Effector CD4-positive, alpha-beta T cell (primary cell): ENCODE measurements around the gene GTF3C4.

Experiments
- DNase-seq: peaks from one replicate; pipeline ENCODE4 v3.0.0-alpha.2; 2020
- total RNA-seq: gene quantifications from one replicate; lab custom pipeline; 2026; lab: John Stamatoyannopoulos, UW

The GTF3C4 gene, protein sequence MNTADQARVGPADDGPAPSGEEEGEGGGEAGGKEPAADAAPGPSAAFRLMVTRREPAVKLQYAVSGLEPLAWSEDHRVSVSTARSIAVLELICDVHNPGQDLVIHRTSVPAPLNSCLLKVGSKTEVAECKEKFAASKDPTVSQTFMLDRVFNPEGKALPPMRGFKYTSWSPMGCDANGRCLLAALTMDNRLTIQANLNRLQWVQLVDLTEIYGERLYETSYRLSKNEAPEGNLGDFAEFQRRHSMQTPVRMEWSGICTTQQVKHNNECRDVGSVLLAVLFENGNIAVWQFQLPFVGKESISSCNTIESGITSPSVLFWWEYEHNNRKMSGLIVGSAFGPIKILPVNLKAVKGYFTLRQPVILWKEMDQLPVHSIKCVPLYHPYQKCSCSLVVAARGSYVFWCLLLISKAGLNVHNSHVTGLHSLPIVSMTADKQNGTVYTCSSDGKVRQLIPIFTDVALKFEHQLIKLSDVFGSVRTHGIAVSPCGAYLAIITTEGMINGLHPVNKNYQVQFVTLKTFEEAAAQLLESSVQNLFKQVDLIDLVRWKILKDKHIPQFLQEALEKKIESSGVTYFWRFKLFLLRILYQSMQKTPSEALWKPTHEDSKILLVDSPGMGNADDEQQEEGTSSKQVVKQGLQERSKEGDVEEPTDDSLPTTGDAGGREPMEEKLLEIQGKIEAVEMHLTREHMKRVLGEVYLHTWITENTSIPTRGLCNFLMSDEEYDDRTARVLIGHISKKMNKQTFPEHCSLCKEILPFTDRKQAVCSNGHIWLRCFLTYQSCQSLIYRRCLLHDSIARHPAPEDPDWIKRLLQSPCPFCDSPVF
- 62.9 reads per million, percentile 73 among the genes with 10 or more reads in this experiment for total RNA-seq

DNA sequence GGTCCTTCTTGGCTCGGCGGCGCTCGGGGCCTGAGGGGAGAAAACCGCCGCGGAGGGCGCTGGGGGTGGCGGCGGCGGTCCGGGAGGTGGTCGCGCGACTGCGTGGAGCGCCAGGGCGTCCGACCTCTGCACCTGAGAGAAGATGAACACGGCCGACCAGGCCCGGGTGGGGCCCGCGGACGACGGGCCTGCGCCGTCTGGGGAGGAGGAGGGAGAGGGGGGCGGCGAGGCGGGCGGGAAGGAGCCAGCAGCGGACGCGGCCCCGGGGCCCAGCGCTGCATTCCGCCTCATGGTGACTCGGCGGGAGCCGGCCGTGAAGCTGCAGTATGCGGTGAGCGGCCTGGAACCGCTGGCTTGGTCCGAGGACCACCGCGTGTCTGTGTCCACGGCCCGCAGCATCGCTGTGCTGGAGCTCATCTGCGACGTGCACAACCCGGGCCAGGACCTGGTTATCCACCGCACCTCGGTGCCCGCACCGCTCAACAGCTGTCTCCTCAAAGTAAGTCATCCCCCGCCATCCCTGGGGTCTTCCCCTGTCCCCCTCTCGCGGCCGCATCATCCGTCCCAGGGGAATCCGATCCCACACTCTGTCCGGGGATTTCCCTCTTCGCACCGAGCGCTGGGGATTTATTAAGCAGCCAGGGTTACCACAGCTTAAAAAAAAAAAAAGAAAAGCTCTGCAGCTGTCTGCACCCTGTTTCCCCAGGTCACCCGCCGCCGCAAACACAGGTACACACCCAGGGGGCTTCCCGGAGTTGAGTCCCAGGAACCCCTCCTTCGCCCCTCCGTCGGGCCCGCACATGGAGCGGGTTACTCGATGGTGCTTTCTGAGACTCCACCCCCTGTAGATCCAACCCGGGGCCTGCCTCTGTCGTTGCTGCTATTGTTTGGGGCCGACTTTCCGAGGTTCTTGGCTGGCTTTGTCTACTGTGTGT is at the start of gene GTF3C4:
TSS of gene GTF3C4 (plus strand) at position 8 of the 935 bp plus-strand sequence. CDS start at position 143, 135 bp downstream.
- DNase-seq, result peak; percentile 69

DNA sequence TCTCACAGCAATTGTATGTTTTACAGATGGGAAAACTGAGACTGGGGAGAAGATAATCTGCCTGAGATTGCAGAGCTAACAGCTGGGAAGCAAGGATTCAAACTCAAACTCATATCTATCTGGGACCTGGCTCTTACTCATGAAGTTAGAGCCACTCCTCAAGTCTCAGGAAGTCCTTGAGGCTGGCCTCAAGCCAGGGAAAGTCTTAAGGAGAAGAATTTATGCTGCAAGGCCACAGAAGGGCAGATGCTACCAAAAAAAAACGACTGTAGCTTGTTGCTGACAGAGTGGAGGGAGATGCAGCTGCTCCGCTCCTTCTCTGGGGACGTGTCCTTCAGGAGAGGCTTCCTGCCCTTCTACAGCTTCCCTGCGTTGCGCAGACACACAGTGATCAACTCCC is 48.1 kb upstream of the GTF3C4 start:
- DNase-seq, result no peak

DNA sequence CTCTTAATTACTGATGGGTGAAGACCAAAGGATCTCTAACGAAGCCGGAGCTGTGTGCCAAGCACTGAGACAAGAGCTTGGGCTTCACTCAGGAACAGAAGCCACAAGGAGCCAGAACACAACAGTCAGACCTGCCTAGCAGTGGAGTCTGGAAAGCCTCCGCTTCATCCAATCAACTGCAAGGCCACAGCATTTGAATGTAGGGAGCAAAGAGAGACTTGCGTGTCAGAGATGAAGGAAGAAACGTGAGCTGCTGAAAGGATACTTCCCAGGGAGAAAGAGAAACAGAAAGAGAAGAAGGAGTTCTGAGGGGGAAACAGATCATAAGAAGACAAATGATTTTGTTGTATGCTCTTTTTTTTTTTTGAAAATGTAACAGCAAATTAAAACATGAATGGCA is 44.0 kb upstream of the GTF3C4 start:
- no peak for DNase-seq

DNA sequence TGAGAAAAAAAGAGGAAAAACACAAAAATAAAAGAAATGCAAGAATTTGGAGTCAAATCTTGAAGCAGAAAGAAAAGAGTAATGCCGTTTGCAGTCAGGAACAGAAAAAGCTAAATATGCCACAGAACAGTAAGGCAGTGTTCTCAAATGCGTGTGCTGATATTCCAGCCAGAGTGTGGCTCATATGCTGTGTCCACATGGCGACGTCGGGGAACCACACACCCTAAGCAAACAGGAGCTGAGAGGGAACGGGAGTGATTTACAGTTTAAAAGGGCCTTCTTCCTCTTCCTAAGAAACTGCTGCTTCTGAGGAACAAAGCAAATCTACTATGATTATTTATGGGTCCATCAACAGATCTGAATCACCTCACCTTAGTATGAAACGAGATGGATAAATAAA is 43.2 kb upstream of the GTF3C4 start:
- DNase-seq, result no peak

DNA sequence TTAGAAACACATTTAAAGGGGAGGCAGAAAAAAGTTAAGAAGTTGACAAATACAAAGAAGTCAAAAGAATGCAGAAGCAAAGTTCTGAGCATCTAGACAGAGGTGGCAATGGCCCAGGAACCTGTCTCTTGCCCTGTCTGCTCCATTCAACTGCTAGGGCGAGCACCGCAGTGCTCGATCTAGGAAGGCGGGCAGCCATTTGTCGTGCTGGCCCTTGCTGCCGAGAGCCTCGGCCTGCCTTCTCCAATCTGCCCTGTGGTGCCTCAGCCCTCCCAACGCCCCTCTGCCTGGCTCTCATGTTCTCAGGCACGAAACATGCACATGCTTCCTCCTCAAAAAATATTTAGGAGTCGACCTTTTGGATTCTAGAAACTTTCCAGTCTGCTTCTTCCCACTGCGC is 42.7 kb upstream of the GTF3C4 start:
- DNase-seq, result no peak

DNA sequence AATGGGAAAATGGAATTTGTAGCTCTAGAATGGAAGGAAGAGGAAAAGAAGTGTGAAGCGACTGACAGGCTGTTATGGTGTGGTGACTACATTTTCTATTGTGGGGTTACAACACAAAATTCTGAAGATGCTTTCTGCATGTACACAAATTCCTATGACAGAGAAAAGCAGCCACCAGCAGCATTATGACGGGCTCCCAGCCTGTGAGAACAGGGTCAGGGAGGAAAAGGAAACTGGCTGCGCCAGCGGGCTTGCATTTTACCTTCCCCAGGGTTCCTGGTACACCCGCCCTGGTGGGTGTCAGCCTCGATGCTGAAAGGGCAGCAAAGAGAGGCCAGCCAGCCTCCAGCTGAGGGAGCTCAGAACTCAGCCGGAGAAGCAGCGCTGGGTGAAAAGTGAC is 41.5 kb upstream of the GTF3C4 start:
- no peak for DNase-seq

DNA sequence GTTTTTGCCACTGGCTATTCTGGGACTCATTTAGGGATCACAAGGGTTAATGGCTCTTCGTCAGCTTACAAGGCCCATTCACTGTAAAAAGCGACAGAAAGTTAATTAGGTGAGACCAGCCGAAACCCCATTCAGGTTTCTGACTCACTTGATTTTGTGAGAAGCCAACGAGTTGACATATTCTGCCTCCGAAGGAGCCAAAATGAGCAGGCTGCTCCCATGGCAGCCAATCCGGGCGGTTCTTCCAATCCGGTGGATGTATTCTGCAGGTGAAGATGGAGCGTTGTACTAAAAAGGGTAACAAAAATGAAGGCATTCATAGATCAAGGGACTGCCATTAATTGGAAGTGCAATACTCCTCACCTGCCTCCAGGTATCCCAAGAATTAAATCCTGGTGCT is 40.1 kb upstream of the GTF3C4 start:
- DNase-seq, result no peak

DNA sequence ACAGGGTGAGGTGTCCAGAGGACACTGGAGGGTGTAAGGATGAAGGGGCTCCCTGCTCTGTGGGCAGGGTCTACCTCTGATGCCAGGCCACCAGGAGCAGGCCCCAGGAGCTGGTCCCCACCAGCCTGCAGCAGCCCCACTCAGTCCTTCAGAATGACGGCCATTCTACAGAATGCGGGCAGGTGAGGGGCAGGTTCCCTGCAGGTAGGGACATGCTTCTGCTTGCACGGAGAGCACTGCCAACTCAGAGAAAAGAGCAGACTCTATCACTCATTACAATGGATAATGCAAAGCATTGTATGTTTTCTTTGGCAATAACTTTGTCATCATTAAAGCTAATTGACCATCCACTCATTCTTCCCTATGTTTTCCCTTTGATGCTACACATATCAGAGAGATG is 39.5 kb upstream of the GTF3C4 start:
- DNase-seq, result no peak

DNA sequence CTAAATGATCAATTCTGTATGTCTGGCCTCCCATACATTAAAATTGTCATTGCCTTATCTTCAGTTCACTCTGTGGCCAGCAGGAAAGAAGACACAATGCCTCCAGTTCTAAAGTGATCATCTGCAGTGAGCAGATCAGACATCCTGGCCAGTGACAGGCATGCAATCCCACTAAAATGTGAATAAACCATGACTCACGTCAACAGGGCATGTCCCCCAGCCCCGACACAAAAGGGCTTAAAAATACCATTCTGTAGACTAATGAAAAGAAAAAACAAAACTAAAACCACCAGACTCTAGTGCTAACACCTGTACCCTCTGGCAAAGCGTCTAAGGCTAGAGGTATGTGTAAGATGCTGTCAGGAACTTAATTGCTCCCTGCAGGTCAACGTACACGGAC is 39.0 kb upstream of the GTF3C4 start:
- no peak for DNase-seq

DNA sequence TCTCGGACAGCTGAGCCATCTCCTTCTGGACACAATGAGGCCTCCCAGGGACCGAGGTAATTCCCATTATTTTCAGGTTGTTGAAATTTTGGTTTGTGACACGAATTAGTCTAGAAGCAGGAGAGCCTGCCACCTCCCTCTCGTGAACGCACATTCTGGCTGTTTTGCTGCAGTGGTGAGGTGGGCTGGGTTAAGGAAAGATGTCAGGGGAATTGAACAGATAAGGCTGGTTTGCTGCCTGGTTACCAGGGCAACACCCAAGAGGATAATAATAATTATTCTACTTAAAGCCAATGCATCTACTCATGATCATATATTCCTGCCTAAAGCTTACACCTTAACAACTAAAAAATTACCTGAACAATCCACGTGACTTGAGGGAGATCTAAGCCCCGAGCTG is 38.6 kb upstream of the GTF3C4 start:
- DNase-seq, result no peak

DNA sequence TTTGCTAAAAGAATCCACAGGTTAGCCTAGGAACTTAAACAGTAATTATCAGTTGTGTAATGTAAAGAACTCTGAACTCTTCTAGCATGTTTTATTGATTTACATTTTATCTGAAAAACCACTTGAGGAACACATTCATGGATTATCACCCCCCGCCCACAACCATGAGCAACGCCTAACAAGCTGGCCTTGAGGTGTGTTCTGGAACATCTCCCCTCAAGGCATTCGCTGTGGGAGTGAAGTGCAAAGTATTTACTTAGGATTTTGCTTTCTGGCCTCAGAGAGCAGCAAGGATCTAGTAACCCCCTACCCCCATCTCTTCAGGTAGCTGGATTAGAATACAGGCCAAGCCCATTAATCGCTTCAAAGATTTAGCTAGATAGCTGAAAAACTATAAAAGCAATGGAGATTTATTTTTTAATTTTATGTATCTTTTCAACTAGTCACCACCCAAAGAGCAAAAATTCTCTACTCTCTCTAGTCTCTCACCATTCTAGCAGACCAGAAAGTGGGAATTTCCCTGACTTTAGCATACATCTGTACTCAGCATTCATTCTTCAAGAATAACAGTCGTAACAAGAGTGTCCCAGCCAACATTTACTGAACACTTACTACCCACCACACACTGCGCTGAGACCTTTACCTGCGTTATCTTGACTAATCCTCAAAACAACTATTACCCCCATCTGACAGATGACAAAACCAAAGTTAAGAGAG is 37.7 kb upstream of the GTF3C4 start:
- no peak for DNase-seq

DNA sequence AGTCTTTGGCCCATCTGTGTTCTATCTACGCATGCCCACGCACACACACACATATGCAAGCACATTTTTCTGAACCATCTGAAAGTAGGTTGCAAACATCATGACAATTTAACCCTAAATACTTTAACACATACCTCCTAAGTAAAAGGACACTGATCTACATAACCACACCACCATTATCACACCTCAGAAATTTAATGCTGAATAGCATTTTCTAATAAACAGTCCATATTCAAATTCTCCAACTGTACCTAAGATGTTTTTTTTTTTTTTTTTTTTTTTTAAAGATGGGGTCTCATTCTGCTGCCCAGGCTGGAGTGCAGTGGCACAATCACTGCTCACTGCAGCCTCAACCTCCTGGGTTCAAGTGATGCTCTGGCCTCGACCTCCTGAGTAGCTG is 35.9 kb upstream of the GTF3C4 start:
- no peak for DNase-seq

DNA sequence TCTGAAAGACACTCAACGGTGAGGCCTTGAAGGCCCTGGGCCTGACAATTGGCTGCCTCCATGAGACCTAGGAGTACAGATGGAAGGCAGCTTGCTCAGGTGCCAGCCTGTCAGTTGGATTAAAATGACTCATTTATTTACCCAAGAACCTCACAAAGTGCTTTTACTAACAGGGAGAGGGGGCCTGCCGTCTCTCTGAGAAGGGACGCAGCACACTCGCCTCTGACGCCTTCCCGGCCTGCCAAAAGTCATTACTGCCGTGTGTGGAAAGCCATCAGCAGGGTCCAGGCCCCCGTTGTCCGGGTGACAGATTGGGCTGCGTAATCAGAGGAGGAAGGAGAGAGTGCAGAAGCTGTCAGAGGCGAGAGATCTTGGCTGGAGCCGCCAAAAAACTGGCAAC is 32.9 kb upstream of the GTF3C4 start:
- DNase-seq, result no peak

DNA sequence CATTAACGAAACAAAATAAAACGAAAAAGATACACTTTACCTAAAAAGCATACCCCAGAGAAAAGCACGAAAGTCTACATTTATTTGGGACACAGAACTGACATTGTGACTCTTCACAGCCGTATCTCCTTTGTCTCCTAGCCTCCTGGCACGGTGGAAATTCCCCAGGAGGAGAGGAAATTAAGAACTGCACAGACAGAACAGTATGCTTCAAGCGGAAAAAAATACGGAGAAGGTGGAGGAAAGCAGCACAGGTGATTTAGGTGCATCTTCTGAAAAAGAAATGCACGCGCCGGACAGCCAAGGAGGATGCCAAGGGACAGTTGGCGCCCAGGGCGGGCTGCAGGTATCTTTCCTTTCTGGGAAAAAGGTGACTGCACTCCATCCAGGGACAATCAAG is 32.5 kb upstream of the GTF3C4 start:
- no peak for DNase-seq

DNA sequence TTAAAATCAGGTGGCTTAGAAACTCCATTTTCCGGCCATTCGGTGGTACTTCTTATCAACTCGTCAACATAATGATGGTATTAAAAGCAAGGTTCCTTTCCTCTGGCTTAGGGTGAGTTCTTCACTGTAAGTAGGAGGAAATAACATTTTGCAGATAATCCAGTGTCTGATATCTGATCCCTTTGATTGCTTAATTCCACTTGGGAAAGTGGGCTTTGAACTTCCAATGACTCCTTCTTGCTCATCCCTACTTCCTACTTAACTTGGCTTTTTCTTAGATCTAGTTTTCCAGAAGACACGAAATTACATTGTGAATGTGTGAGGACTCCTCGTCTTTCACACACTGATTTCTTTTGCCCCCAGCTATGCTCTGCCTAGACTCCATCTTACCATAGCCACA is 32.0 kb upstream of the GTF3C4 start:
- DNase-seq, result no peak

DNA sequence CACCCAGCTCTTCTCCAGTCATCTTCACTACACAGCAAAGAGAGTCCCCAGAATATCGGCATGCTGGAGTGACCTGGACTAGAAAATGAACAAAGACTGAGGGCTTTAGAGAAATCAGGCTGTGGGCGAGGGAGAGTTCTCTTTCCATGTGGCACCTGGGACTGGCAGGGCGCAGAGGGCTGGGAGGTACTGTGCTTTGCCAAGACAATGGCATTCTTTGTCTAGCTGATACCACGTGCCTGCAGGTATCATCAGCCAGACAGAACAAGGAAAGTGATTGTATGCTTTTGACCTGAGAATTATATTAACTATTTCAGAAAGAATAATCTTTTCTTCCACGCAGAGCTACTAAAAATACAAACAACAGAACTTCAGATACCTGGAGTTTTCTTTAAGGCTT is 30.9 kb upstream of the GTF3C4 start:
- DNase-seq, result no peak

DNA sequence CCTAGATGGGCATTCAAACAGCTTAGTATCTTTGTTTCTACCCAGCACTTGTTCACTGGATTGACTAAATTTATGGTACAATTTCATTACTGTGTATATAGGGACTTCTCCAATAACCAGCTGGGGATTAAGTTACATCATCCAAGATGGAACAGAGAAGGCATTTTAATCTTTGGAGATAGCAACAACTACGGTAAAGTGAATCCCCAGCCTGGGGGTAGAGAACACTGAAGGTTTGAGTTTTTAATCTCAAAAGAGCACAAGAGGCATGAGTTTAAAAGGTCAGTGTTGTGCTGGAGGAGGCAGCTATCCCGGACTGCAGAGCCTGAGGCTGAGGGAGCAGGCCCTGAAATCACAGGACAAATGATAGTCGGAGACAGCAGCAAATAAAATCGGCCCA is 29.0 kb upstream of the GTF3C4 start:
- no peak for DNase-seq

DNA sequence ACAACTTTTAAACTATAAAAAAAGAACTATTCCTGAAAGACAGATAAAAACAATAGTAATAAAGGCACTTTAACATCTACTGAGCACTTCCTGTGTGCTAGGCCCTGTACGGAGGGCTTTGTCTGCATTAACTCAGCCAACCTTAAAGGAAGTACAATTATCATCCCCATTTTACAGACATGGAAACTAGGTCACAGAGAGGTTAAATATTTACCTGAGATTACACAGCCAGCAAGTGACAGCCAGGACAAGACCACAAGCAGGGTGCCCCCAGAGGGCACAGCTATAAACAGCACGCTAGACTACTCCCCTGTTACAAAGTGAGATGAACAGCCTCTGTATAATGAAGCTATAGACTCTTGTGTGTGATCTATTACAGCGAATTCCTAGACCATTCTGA is 26.0 kb upstream of the GTF3C4 start:
- no peak for DNase-seq

DNA sequence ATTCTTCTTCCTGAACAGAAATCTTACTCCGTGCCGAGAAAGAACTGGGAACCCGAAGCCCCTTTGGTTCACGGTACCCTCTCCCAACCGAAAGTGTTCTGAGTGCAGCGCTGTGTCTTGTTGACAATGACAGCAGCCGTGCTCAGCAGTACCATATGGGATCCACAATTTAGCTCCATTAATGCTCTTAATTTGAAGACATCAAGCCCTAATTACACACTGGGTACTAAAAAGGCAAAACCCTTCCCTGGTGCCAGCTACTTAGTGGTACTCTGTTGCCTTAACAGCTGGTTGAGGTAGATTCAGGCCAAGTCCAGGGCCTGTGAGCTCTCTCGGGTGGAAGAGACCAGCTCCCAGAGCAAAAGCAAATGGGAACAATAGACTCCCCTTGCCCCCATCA is 25.0 kb upstream of the GTF3C4 start:
- DNase-seq, result no peak

DNA sequence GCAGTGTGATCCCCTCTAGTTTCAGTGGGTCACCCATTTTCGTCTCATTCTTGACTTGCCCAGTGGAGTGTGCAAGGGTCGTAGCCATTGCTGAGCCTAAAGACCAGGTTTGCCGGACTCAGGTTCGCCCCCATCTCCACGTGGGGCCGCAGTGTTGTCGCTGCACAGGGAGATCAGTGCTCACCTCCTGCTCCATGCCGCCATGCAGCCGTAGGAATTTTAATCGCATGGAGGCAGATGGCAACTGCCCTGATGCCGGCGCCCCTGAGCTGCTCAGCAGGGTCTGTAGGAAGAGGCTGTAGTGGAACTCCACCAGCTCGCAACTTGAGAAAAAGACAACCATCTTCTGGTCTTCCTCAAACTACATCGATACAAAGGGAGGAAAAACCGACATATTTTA is 24.6 kb upstream of the GTF3C4 start:
- no peak for DNase-seq

DNA sequence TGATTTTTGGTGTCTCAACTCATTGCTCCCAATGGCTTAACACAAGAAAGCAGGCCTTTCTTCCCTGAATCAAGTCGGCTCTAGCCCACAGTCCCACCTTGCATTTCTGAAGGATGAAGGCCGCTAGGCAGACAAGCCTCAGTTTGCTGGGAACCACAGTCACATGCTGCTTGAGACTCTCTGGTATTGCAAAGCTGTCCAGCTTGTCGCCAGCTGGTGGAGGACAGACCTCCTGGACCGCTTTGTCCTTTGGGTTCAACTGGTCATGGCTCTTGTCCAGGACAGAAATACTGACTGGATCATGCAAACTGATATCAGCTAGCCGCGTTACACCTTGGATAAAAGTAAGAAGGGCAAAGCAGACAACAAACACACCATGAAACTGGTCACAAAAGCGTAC is 23.5 kb upstream of the GTF3C4 start:
- DNase-seq, result no peak

DNA sequence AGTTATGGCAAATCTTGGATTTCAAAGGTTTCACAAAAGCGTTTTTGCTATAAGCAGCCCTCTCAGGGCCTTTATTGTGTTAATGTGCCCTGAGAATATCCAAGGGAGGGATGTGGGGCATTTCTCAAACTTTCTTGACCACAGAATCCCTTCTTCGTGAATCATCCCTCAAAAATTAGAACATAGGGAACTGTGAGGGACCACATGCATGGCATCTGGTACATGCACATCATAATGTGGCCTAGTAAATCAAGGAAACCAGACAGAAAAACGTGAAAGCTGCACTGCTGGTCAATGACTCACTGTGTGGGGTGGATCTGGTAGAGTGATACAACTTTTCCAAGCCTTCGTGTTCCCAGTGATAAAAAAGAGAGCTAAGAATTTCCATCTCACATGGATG is 22.9 kb upstream of the GTF3C4 start:
- no peak for DNase-seq
